Nephron (organoid): ENCODE data around the gene VANGL1.

Source experiments
- H3K27ac Mint-ChIP-seq, 3 experiments: 2 replicates each; pipeline ENCODE4 v1.8.0; 2020; ENCODE audit warnings: mixed read lengths in 3 of 3, mild to moderate bottlenecking in 2 of 3, moderate library complexity in 1 of 3
- H3K27me3 Mint-ChIP-seq: 2 replicates; pipeline ENCODE4 v1.8.0; 2021; ENCODE audit warnings: low read depth, mild to moderate bottlenecking, moderate library complexity, mixed read lengths
- H3K36me3 Mint-ChIP-seq: 2 replicates; pipeline ENCODE4 v1.8.0; 2020; ENCODE audit warnings: low read depth, mixed read lengths
- H3K4me1 Mint-ChIP-seq: 2 replicates; pipeline ENCODE4 v1.8.0; 2020; ENCODE audit warnings: mixed read lengths
- H3K4me3 Mint-ChIP-seq, 3 experiments: 2 replicates each; pipeline ENCODE4 v1.8.0; 2020; ENCODE audit warnings: mild to moderate bottlenecking in 3 of 3, mixed read lengths in 3 of 3, moderate library complexity in 2 of 3
- H3K9me3 Mint-ChIP-seq: 2 replicates; pipeline ENCODE4 v1.8.0; 2020; ENCODE audit warnings: mixed read lengths
- TF ChIP-seq, protein P1 (sequence below), 3 experiments: fragments of 200-600 bp; sonication (generic); IDR thresholded peaks; one replicate each; pipeline ENCODE4 v1.5.0; 2021; ENCODE audit warnings: antibody characterized with exemption in 3 of 3; ENCODE audit not compliant: unreplicated experiment in 3 of 3

VANGL1 gene

GRCh38 chr1:115651391-115651790 is 9.6 kb downstream of the VANGL1 start:
- no peak overlapping the region for H3K27ac Mint-ChIP-seq
- TF ChIP-seq, protein P1, sequence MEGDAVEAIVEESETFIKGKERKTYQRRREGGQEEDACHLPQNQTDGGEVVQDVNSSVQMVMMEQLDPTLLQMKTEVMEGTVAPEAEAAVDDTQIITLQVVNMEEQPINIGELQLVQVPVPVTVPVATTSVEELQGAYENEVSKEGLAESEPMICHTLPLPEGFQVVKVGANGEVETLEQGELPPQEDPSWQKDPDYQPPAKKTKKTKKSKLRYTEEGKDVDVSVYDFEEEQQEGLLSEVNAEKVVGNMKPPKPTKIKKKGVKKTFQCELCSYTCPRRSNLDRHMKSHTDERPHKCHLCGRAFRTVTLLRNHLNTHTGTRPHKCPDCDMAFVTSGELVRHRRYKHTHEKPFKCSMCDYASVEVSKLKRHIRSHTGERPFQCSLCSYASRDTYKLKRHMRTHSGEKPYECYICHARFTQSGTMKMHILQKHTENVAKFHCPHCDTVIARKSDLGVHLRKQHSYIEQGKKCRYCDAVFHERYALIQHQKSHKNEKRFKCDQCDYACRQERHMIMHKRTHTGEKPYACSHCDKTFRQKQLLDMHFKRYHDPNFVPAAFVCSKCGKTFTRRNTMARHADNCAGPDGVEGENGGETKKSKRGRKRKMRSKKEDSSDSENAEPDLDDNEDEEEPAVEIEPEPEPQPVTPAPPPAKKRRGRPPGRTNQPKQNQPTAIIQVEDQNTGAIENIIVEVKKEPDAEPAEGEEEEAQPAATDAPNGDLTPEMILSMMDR (IDR thresholded peaks at IDR 0.05; ENCODE audit: unreplicated experiment in 3 of 3): no peak
- H3K36me3 Mint-ChIP-seq: peaks cover 18% of the 10 kb centered on the region
- no peaks in the 10 kb centered on the region for H3K9me3 Mint-ChIP-seq
- no peaks in the 10 kb centered on the region for H3K27me3 Mint-ChIP-seq
- H3K4me3 Mint-ChIP-seq: no peak overlapping the region
- H3K4me1 Mint-ChIP-seq: peaks cover 35% of the 10 kb centered on the region

DNA sequence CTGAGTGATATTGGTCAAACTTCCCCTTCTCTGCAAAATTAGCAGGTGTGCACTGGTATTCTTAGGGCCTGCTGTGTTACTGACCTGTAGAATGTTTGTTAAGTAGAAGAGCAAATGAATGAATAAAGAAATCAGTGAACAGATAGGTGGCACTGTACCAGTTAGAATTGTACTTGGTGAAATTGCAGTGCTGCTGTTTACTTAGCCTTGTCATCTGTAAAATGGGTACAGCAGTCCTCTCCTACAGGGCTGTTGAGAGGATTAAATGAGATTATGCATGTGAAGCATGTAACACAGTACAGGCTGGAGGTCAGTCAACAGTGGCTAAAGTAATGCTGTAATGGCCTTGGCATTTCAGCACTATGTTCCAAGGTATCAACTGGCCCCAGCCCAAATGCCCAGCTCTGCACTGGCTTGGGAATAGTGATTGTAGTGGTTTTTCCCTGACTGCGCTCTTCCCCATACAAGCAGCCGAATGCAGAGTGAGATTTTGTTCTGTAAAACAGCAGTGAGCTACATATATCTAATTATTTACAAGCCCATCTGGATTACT is 10.5 kb downstream of the VANGL1 start:
- Mint-ChIP-seq H3K9me3 (no peaks in the 10 kb centered on the region), H3K36me3 (peaks cover 23% of the 10 kb centered on the region), H3K4me3 (no peak overlapping the region), H3K27me3 (no peaks in the 10 kb centered on the region), H3K27ac (peak overlapping the region in 1 of 3 experiments; percentile 18), H3K4me1 (peaks cover 35% of the 10 kb centered on the region)
- TF ChIP-seq, protein P1 (IDR thresholded peaks at IDR 0.05; ENCODE audit: unreplicated experiment in 3 of 3): no peak

DNA sequence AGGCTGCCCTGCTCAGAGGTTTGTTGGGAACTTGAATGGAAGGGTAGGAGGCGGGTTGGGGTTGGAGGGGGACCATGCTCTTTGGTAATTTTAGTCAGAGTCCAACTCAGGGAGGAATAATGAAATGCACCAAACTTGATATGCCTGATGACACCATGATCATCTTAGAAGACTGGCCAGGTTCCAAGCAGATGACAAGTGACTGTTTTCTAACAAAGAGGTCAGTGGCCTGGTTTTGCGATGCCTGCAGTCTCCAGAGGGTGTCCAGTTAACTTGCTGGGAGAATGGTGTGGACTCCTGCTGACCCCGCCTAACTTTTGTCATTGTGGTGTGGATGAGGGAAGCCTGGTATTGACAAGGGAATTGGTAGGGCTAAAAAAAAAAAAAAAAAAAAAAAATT is 12.4 kb downstream of the VANGL1 start:
- Mint-ChIP-seq H3K27me3 (no peaks in the 10 kb centered on the region), H3K4me1 (peaks cover 35% of the 10 kb centered on the region), H3K36me3 (peaks cover 39% of the 10 kb centered on the region), H3K4me3 (no peak overlapping the region), H3K9me3 (no peaks in the 10 kb centered on the region), H3K27ac (peak overlapping the region in 2 of 3 experiments; percentile 75 to 90)
- TF ChIP-seq, protein P1 (IDR thresholded peaks at IDR 0.05; ENCODE audit: unreplicated experiment in 3 of 3): no peak

DNA sequence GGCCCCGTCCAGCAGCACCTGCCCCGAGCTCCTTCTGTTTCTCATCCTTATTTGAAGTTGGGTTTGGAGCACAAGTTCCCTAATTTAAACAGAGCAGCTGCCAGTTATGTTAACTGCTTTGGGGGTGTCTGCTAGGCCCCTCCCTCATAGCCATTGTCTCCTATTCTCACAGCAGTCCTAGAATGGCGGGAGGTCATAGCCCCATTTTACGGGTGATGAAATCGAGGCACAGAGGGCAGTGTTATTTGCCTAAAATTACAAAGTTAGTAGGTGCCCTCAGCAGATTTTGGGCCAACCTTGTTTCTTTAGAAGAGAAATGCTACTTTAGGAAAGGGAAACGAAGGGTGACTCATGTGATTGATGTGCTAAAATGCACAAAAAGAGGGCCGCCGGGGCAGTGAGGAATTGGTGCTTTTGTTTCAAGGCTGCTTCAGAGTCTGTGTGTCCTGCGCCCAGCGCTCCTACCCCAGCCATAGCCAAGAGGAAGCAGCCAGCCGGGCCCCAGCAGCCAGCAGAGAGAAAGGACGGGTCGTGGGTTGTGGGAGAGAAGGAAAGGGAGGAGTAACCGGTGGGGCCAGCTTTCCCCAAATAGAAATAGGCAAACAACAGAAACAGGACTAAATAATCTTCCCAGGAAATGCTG is 13.0 kb downstream of the VANGL1 start:
- TF ChIP-seq, protein P1 (IDR thresholded peaks at IDR 0.05; ENCODE audit: unreplicated experiment in 3 of 3): no peak
- Mint-ChIP-seq H3K27me3 (no peaks in the 10 kb centered on the region), H3K4me1 (peaks cover 31% of the 10 kb centered on the region), H3K36me3 (peaks cover 45% of the 10 kb centered on the region), H3K4me3 (peak overlapping the region; percentile 28 to 39 (median 38)), H3K9me3 (no peaks in the 10 kb centered on the region), H3K27ac (peak overlapping the region; percentile 81 to 90 (median 85))

- Mint-ChIP-seq H3K36me3 (peaks cover 48% of the 10 kb centered on the region), H3K27me3 (no peaks in the 10 kb centered on the region)
These were observed 13.5 kb downstream of the VANGL1 start for GRCh38 chr1:115655306-115655663.

More at GRCh38 chr1:115655306-115655663, 13.5 kb downstream of the VANGL1 start:
- Mint-ChIP-seq H3K4me1 (peaks cover 26% of the 10 kb centered on the region), H3K27ac (peak overlapping the region; percentile 81 to 90 (median 85)), H3K9me3 (no peaks in the 10 kb centered on the region), H3K4me3 (peak overlapping the region in 2 of 3 experiments; percentile 28 to 39)
- TF ChIP-seq, protein P1 (IDR thresholded peaks at IDR 0.05; ENCODE audit: unreplicated experiment in 3 of 3): no peak
